HG03095 (cell line): ENCODE results near the gene UBN2.

Experiments used
- ATAC-seq: cut with Tn5 transposase; IDR thresholded peaks from one replicate; pipeline ENCODE4 v1.9.1; 2021; ENCODE audit warnings: moderate library complexity; ENCODE audit not compliant: unreplicated experiment

Gene UBN2

GRCh38 chr7:139231513-139232376, 708 bp downstream of the UBN2 start:
- ATAC-seq: peak; percentile 27

- peak; percentile 1 for ATAC-seq
These were observed 1.3 kb downstream of the UBN2 start for GRCh38 chr7:139232377-139232717.

- ATAC-seq: no peak
These were observed 1.9 kb downstream of the UBN2 start for GRCh38 chr7:139232904-139233303.

- no peak for ATAC-seq
These were observed 10.2 kb downstream of the UBN2 start for GRCh38 chr7:139241258-139241657.

- no peak for ATAC-seq
These were observed 11.8 kb downstream of the UBN2 start for GRCh38 chr7:139242741-139243281.

- ATAC-seq: no peak
These were observed 14.4 kb downstream of the UBN2 start for GRCh38 chr7:139245401-139245800.

- ATAC-seq: no peak
These were observed 15.5 kb downstream of the UBN2 start for GRCh38 chr7:139246494-139246893.

GRCh38 chr7:139246905-139247304, 15.9 kb downstream of the UBN2 start:
- no peak for ATAC-seq

- ATAC-seq: no peak
These were observed 18.3 kb downstream of the UBN2 start for GRCh38 chr7:139249179-139249810.

GRCh38 chr7:139252451-139252850, 21.4 kb downstream of the UBN2 start:
- ATAC-seq: no peak

GRCh38 chr7:139254281-139254680, 23.2 kb downstream of the UBN2 start:
- ATAC-seq: no peak

GRCh38 chr7:139254728-139255127, 23.7 kb downstream of the UBN2 start:
- no peak for ATAC-seq

GRCh38 chr7:139255290-139255689, 24.3 kb downstream of the UBN2 start:
- ATAC-seq: no peak

- ATAC-seq: no peak
These were observed 28.1 kb downstream of the UBN2 start for GRCh38 chr7:139259142-139259541.

GRCh38 chr7:139264220-139264619, 33.2 kb downstream of the UBN2 start:
- no peak for ATAC-seq

GRCh38 chr7:139265673-139266072, 34.6 kb downstream of the UBN2 start:
- ATAC-seq: no peak

GRCh38 chr7:139271718-139272628, 40.9 kb downstream of the UBN2 start:
- ATAC-seq: no peak

- no peak for ATAC-seq
These were observed 53.3 kb downstream of the UBN2 start for GRCh38 chr7:139284252-139284896.

GRCh38 chr7:139286144-139286543, 55.1 kb downstream of the UBN2 start:
- no peak for ATAC-seq

- no peak for ATAC-seq
These were observed 61.8 kb downstream of the UBN2 start for GRCh38 chr7:139292821-139293220.

GRCh38 chr7:139293534-139293933, 62.5 kb downstream of the UBN2 start:
- ATAC-seq: no peak
